Neural progenitor cell (in vitro differentiated cells): ENCODE data around the gene RNPS1. TPM values are rescaled to one million over a fixed set of nuclear protein-coding genes. Genes with fewer than 3 reads are reported as not detected.
"Not testable (repeated sequence)": the region's sequence is repeated elsewhere in the genome, so short reads cannot be mapped to it uniquely, and the experiment has no call there.

ENCODE experiments used
- DNase-seq: peaks from one replicate; pipeline ENCODE4 v3.0.0-alpha.2; 2016; ENCODE audit warnings: low spot score
- H2AFZ ChIP-seq: fragments of 200-600 bp; sonication (generic); replicated peaks from 2 replicates; pipeline ENCODE4 v1.6.1; 2016; ENCODE audit warnings: antibody characterized with exemption
- H3F3A ChIP-seq: fragments of 200-600 bp; sonication (generic); 2 replicates; pipeline ENCODE4 v1.6.1; 2016; ENCODE audit warnings: antibody characterized with exemption, low read depth
- H3K27ac ChIP-seq: fragments of 200-600 bp; sonication (generic); 2 replicates; pipeline ENCODE4 v1.5.1; 2016; ENCODE audit warnings: mild to moderate bottlenecking
- H3K27me3 ChIP-seq: fragments of 200-600 bp; sonication (generic); 2 replicates; pipeline ENCODE4 v1.6.1; 2016; ENCODE audit warnings: mild to moderate bottlenecking, moderate library complexity
- H3K36me3 ChIP-seq: fragments of 200-600 bp; sonication (generic); 2 replicates; pipeline ENCODE4 v1.5.1; 2016
- H3K4me1 ChIP-seq: fragments of 200-600 bp; sonication (generic); 2 replicates; pipeline ENCODE4 v1.6.1; 2016; ENCODE audit warnings: mixed run types
- H3K4me2 ChIP-seq: fragments of 200-600 bp; sonication (generic); 2 replicates; pipeline ENCODE4 v1.6.1; 2016
- H3K4me3 ChIP-seq: fragments of 200-600 bp; sonication (generic); 2 replicates; pipeline ENCODE4 v1.5.1; 2016
- H3K79me2 ChIP-seq: fragments of 200-600 bp; sonication (generic); 2 replicates; pipeline ENCODE4 v1.6.1; 2016; ENCODE audit warnings: low read depth
- H3K9ac ChIP-seq: fragments of 200-600 bp; sonication (generic); 2 replicates; pipeline ENCODE4 v1.6.1; 2016
- H3K9me3 ChIP-seq: fragments of 200-600 bp; sonication (generic); 2 replicates; pipeline ENCODE4 v1.5.1; 2016; ENCODE audit warnings: low read depth
- H4K20me1 ChIP-seq: fragments of 200-600 bp; sonication (generic); 2 replicates; pipeline ENCODE4 v1.6.1; 2016; ENCODE audit warnings: low read depth
- H3K27ac Mint-ChIP-seq: 3 replicates; pipeline ENCODE4 v1.8.0; 2021; ENCODE audit warnings: mixed read lengths
- H3K27me3 Mint-ChIP-seq: 2 replicates; pipeline ENCODE4 v1.8.0; 2022; ENCODE audit warnings: low read depth, mild to moderate bottlenecking, inconsistent platforms, moderate library complexity, mixed read lengths; ENCODE audit not compliant: insufficient read depth
- H3K36me3 Mint-ChIP-seq: 3 replicates; pipeline ENCODE4 v1.8.0; 2021; ENCODE audit warnings: mixed read lengths
- H3K4me1 Mint-ChIP-seq: 3 replicates; pipeline ENCODE4 v1.8.0; 2021; ENCODE audit warnings: mixed read lengths
- H3K4me3 Mint-ChIP-seq: 3 replicates; pipeline ENCODE4 v1.8.0; 2021; ENCODE audit warnings: mild to moderate bottlenecking, moderate library complexity, mixed read lengths
- H3K9me3 Mint-ChIP-seq: 3 replicates; pipeline ENCODE4 v1.8.0; 2020; ENCODE audit warnings: mixed read lengths
- CTCF ChIP-seq: fragments of 200-600 bp; sonication (generic); IDR thresholded peaks from 2 replicates; pipeline ENCODE4 v1.5.1; 2017; ENCODE audit warnings: antibody characterized with exemption, mild to moderate bottlenecking
- EZH2 ChIP-seq: fragments of 200-600 bp; sonication (generic); IDR thresholded peaks from 2 replicates; pipeline ENCODE4 v1.6.1; 2017; ENCODE audit warnings: antibody characterized with exemption, mild to moderate bottlenecking, moderate library complexity
- EZH2phosphoT487 ChIP-seq: fragments of 200-600 bp; sonication (generic); IDR thresholded peaks from 2 replicates; pipeline ENCODE4 v1.6.1; 2017; ENCODE audit warnings: antibody characterized with exemption
- total RNA-seq: library from RNA; depleted of rRNA; stranded (reverse); fragments of >200 nt; gene quantifications from 2 replicates; pipeline ENCODE4 v1.2.3, GENCODE V29; 2015; ENCODE audit warnings: low replicate concordance

The RNPS1 gene
- total RNA-seq, 1 donor from 2014 or later: 176 TPM

GRCh38 chr16:2243781-2244180 is 24.1 kb downstream of the RNPS1 start:
- no peak overlapping the region for H2AFZ ChIP-seq

GRCh38 chr16:2243031-2243528 is 24.8 kb downstream of the RNPS1 start:
- no peaks in the 10 kb centered on the region for H3K4me1 Mint-ChIP-seq
- Histone ChIP-seq H2AFZ (no peak overlapping the region), H3K4me3 (no peak overlapping the region), H3K4me1 (peaks cover 6% of the 10 kb centered on the region), H3K27ac (no peak overlapping the region), H3K79me2 (peaks cover 12% of the 10 kb centered on the region), H3K27me3 (peaks cover 5% of the 10 kb centered on the region), H3K9me3 (no peaks in the 10 kb centered on the region), H3K36me3 (no peaks in the 10 kb centered on the region), H4K20me1 (peaks cover 22% of the 10 kb centered on the region), H3F3A (peaks cover 17% of the 10 kb centered on the region), H3K9ac (no peak overlapping the region), H3K4me2 (no peak overlapping the region)
- H3K27ac Mint-ChIP-seq: no peak overlapping the region
- DNase-seq: no peak
- no peak for TF ChIP-seq EZH2
- peak; percentile 7 for TF ChIP-seq CTCF
- H3K9me3 Mint-ChIP-seq: no peaks in the 10 kb centered on the region
- no peak overlapping the region for H3K4me3 Mint-ChIP-seq
- peaks cover 9% of the 10 kb centered on the region for H3K36me3 Mint-ChIP-seq
- H3K27me3 Mint-ChIP-seq: peaks cover 6% of the 10 kb centered on the region

More at GRCh38 chr16:2243781-2244180, 24.1 kb downstream of the RNPS1 start:
- H3K4me3 ChIP-seq: no peak overlapping the region
- H3K4me1 Mint-ChIP-seq: no peaks in the 10 kb centered on the region
- no peaks in the 10 kb centered on the region for H3K27me3 ChIP-seq
- no peak overlapping the region for H3K4me2 ChIP-seq
- peaks cover 2% of the 10 kb centered on the region for H3K4me1 ChIP-seq
- H3K9ac ChIP-seq: no peak overlapping the region
- no peak for DNase-seq
- no peaks in the 10 kb centered on the region for H3K9me3 Mint-ChIP-seq
- H3K27me3 Mint-ChIP-seq: peaks cover 6% of the 10 kb centered on the region
- peaks cover 19% of the 10 kb centered on the region for H3K79me2 ChIP-seq
- peaks cover 15% of the 10 kb centered on the region for H4K20me1 ChIP-seq
- H3K36me3 ChIP-seq: no peaks in the 10 kb centered on the region
- no peak for TF ChIP-seq EZH2
- no peak for TF ChIP-seq CTCF
- TF ChIP-seq EZH2phosphoT487: no peak
- no peaks in the 10 kb centered on the region for H3K9me3 ChIP-seq
- no peak overlapping the region for H3K27ac Mint-ChIP-seq
- H3K27ac ChIP-seq: no peak overlapping the region
- no peak overlapping the region for H3K4me3 Mint-ChIP-seq
- H3F3A ChIP-seq: peaks cover 12% of the 10 kb centered on the region
- peaks cover 9% of the 10 kb centered on the region for H3K36me3 Mint-ChIP-seq

- H3K27ac Mint-ChIP-seq: no peak overlapping the region
- DNase-seq: no peak
- peaks cover 21% of the 10 kb centered on the region for H3F3A ChIP-seq
- H2AFZ ChIP-seq: no peak overlapping the region
- no peak for TF ChIP-seq EZH2
- no peak for TF ChIP-seq EZH2phosphoT487
- TF ChIP-seq CTCF: no peak
- H3K4me1 Mint-ChIP-seq: no peaks in the 10 kb centered on the region
- peaks cover 27% of the 10 kb centered on the region for H4K20me1 ChIP-seq
- H3K4me1 ChIP-seq: peaks cover 10% of the 10 kb centered on the region
- H3K79me2 ChIP-seq: peaks cover 7% of the 10 kb centered on the region
- no peaks in the 10 kb centered on the region for H3K9me3 ChIP-seq
- H3K27me3 ChIP-seq: peaks cover 10% of the 10 kb centered on the region
- H3K4me2 ChIP-seq: no peak overlapping the region
- H3K9me3 Mint-ChIP-seq: no peaks in the 10 kb centered on the region
- peaks cover 8% of the 10 kb centered on the region for H3K27me3 Mint-ChIP-seq
- H3K9ac ChIP-seq: no peak overlapping the region
- H3K4me3 Mint-ChIP-seq: no peak overlapping the region
- no peak overlapping the region for H3K4me3 ChIP-seq
- peaks cover 9% of the 10 kb centered on the region for H3K36me3 Mint-ChIP-seq
- H3K36me3 ChIP-seq: no peaks in the 10 kb centered on the region
- no peak overlapping the region for H3K27ac ChIP-seq
These were observed 25.3 kb downstream of the RNPS1 start for GRCh38 chr16:2242598-2242997.

- not testable (repeated sequence) for H3K36me3 ChIP-seq, DNase-seq, H3K4me1 Mint-ChIP-seq, H3K4me3 Mint-ChIP-seq, H3K27ac ChIP-seq, H2AFZ ChIP-seq, H3K27ac Mint-ChIP-seq, H3K9me3 ChIP-seq, H3K9ac ChIP-seq, H3K36me3 Mint-ChIP-seq, H3K9me3 Mint-ChIP-seq, H3K4me3 ChIP-seq, H3K4me2 ChIP-seq, H3K79me2 ChIP-seq
- H3F3A ChIP-seq: peaks cover 41% of the 10 kb centered on the region
- H3K4me1 ChIP-seq: peaks cover 26% of the 10 kb centered on the region
- peaks cover 50% of the 10 kb centered on the region for H4K20me1 ChIP-seq
- H3K27me3 Mint-ChIP-seq: peaks cover 11% of the 10 kb centered on the region
- H3K27me3 ChIP-seq: peaks cover 31% of the 10 kb centered on the region
These were observed 27.6 kb downstream of the RNPS1 start for GRCh38 chr16:2240331-2240730.
